Uterus (tissue), 4 donors: ENCODE results near the gene PDE4D. TPM values are rescaled to one million over a fixed set of nuclear protein-coding genes. Genes with fewer than 3 reads are reported as not detected.
"Not testable (repeated sequence)": the region's sequence is repeated elsewhere in the genome, so short reads cannot be mapped to it uniquely, and the experiment has no call there.

Experiments used
- DNase-seq, 2 donors: peaks; one replicate each; pipeline ENCODE4 v3.0.0-alpha.2; 2019 to 2020
- H3K27ac ChIP-seq, 2 donors: fragments of 200-600 bp; sonication (generic); 1 replicate in 1 of 2; 2 replicates in 1 of 2; pipeline ENCODE4 v1.5.1; 2016 to 2018
- H3K27me3 ChIP-seq, 2 donors: fragments of 200-600 bp; sonication (generic); one replicate each; pipeline ENCODE4 v1.5.1; 2018 to 2019; ENCODE audit warnings: control low read depth in 1 of 2
- H3K36me3 ChIP-seq, 2 donors: fragments of 200-600 bp; sonication (generic); one replicate each; pipeline ENCODE4 v1.5.1; 2019; ENCODE audit warnings: control low read depth in 1 of 2
- H3K4me1 ChIP-seq, 2 donors: fragments of 200-600 bp; sonication (generic); one replicate each; pipeline ENCODE4 v1.5.1; 2018 to 2019; ENCODE audit warnings: control low read depth in 1 of 2
- H3K4me3 ChIP-seq, 2 donors: fragments of 200-600 bp; sonication (generic); 1 replicate in 1 of 2; 2 replicates in 1 of 2; pipeline ENCODE4 v1.5.1; 2018 to 2019; ENCODE audit warnings: mild to moderate bottlenecking in 1 of 2
- H3K9me3 ChIP-seq, 2 donors: fragments of 200-600 bp; sonication (generic); one replicate each; pipeline ENCODE4 v1.5.1; 2019; ENCODE audit warnings: control low read depth in 1 of 2
- CTCF ChIP-seq, 4 experiments: fragments of 200-600 bp in 2 of 4; fragments of 450-650 bp in 2 of 4; sonication (generic) in 2 of 4; IDR thresholded peaks; one replicate each; pipeline ENCODE4 v1.5.1; 2016 to 2019; ENCODE audit warnings: antibody characterized with exemption in 4 of 4, mild to moderate bottlenecking in 2 of 4, moderate library complexity in 1 of 4
- POLR2A ChIP-seq, 2 donors: fragments of 450-650 bp; IDR thresholded peaks; one replicate each; pipeline ENCODE4 v1.6.1; 2016; ENCODE audit warnings: antibody characterized with exemption in 2 of 2, mild to moderate bottlenecking in 1 of 2, moderate library complexity in 1 of 2
- intact Hi-C: fragments of 100-400 bp; cut with DNase I; formaldehyde crosslinking; loops from one replicate; pipeline ENCODE4 v1.15.1; 2023; ENCODE audit warnings: low total_unique reads
- total RNA-seq, 4 donors: library from RNA; depleted of rRNA in 3 of 4; stranded (reverse); fragments of >200 nt in 3 of 4; gene quantifications; one replicate each; pipeline versions ENCODE4 v1.1.0 to v1.2.4, GENCODE V29; 2014 to 2023
- donor health status: DM: yes; HTN: yes; CAD: no.

The PDE4D gene
- total RNA-seq, 4 donors from 2014 or later, result 27.1 to 77.0 (median 45.8) TPM

GRCh38 chr5:59412428-59412827 lies 481.1 kb downstream of the PDE4D start:
- H3K36me3 ChIP-seq, result no peaks in the 10 kb centered on the region
- no peaks in the 10 kb centered on the region for H3K4me1 ChIP-seq
- no peak for DNase-seq
- intact Hi-C loops, result no loop called here
- TF ChIP-seq POLR2A (IDR thresholded peaks at IDR 0.05) (no peak), CTCF (IDR thresholded peaks at IDR 0.05) (no peak)
- no peaks in the 10 kb centered on the region for H3K27me3 ChIP-seq
- H3K4me3 ChIP-seq, result no peak overlapping the region
- no peaks in the 10 kb centered on the region for H3K9me3 ChIP-seq
- no peak overlapping the region for H3K27ac ChIP-seq

GRCh38 chr5:59408997-59409396 lies 484.5 kb downstream of the PDE4D start:
- H3K9me3 ChIP-seq, H3K27me3 ChIP-seq, H3K4me1 ChIP-seq, H3K36me3 ChIP-seq, H3K4me3 ChIP-seq, H3K27ac ChIP-seq, intact Hi-C loops, DNase-seq: not testable (repeated sequence)

GRCh38 chr5:59407967-59408366 lies 485.6 kb downstream of the PDE4D start:
- Histone ChIP-seq H3K4me1 (no peaks in the 10 kb centered on the region), H3K9me3 (peaks cover 0 to 3% of the 10 kb centered on the region in 2 donors), H3K36me3 (no peaks in the 10 kb centered on the region), H3K27me3 (no peaks in the 10 kb centered on the region), H3K4me3 (no peak overlapping the region), H3K27ac (no peak overlapping the region)
- TF ChIP-seq CTCF (IDR thresholded peaks at IDR 0.05) (no peak), POLR2A (IDR thresholded peaks at IDR 0.05) (no peak)
- DNase-seq, result no peak
- intact Hi-C loops, result no loop called here

GRCh38 chr5:59401637-59402036 lies 491.9 kb downstream of the PDE4D start:
- Histone ChIP-seq H3K27ac (no peak overlapping the region), H3K4me1 (no peaks in the 10 kb centered on the region), H3K36me3 (no peaks in the 10 kb centered on the region), H3K27me3 (no peaks in the 10 kb centered on the region), H3K9me3 (peaks cover 0 to 3% of the 10 kb centered on the region in 2 donors), H3K4me3 (no peak overlapping the region)
- no peak for TF ChIP-seq POLR2A (IDR thresholded peaks at IDR 0.05)
- no peak for TF ChIP-seq CTCF (IDR thresholded peaks at IDR 0.05)
- intact Hi-C loops, result no loop called here
- DNase-seq, result no peak

GRCh38 chr5:59394956-59395355 lies 498.6 kb downstream of the PDE4D start:
- H3K27ac ChIP-seq, H3K9me3 ChIP-seq, H3K36me3 ChIP-seq, H3K4me1 ChIP-seq, DNase-seq, intact Hi-C loops, H3K4me3 ChIP-seq, H3K27me3 ChIP-seq: not testable (repeated sequence)

GRCh38 chr5:59393585-59394420 lies 499.7 kb downstream of the PDE4D start:
- no peak for TF ChIP-seq POLR2A (IDR thresholded peaks at IDR 0.05)
- no peak for TF ChIP-seq CTCF (IDR thresholded peaks at IDR 0.05)
- no peaks in the 10 kb centered on the region for H3K4me1 ChIP-seq
- H3K4me3 ChIP-seq, result no peak overlapping the region
- no peaks in the 10 kb centered on the region for H3K9me3 ChIP-seq
- H3K27me3 ChIP-seq, result no peaks in the 10 kb centered on the region
- no peaks in the 10 kb centered on the region for H3K36me3 ChIP-seq
- no peak for DNase-seq
- intact Hi-C loops, result no loop called here
- no peak overlapping the region for H3K27ac ChIP-seq
